OCI-LY3 (cell line): ENCODE results near the gene CRY1.

ENCODE experiments used
- H2AFZ ChIP-seq: fragments of 200-600, 300-600 bp; shearing (Covaris generic); 2 replicates; pipeline ENCODE4 v1.6.0; 2014; ENCODE audit warnings: antibody characterized with exemption, low read depth, low read length
- H3K27ac ChIP-seq: fragments of 200-600, 300-600 bp; sonication (generic); 2 replicates; pipeline ENCODE4 v1.5.1; 2014; ENCODE audit warnings: mild to moderate bottlenecking, low read length, moderate library complexity, mixed read lengths
- H3K27me3 ChIP-seq: fragments of 200-600, 300-600 bp; sonication (generic); 2 replicates; pipeline ENCODE4 v1.6.1; 2014; ENCODE audit warnings: low read depth, low read length, mixed read lengths
- H3K36me3 ChIP-seq: fragments of 200-600, 300-600 bp; sonication (generic); replicated peaks from 2 replicates; pipeline ENCODE3; 2014; ENCODE audit warnings: low read depth, low read length, mixed read lengths
- H3K4me1 ChIP-seq: fragments of 300-600, 200-600 bp; sonication (generic); 2 replicates; pipeline ENCODE4 v1.6.1; 2014; ENCODE audit warnings: low read length, mixed read lengths
- H3K4me2 ChIP-seq: fragments of 200-600, 300-600 bp; sonication (generic); 2 replicates; pipeline ENCODE4 v1.6.1; 2014; ENCODE audit warnings: low read length, mixed read lengths
- H3K4me3 ChIP-seq: fragments of 300-600, 200-600 bp; sonication (generic); 2 replicates; pipeline ENCODE4 v1.5.1; 2014; ENCODE audit warnings: antibody characterized with exemption, mild to moderate bottlenecking, low read length, moderate library complexity
- H3K79me2 ChIP-seq: fragments of 300-600, 200-600 bp; shearing (Covaris generic); 2 replicates; pipeline ENCODE4 v1.6.1; 2014; ENCODE audit warnings: mild to moderate bottlenecking, low read length, mixed read lengths
- H3K9ac ChIP-seq: fragments of 300-600, 200-600 bp; shearing (Covaris generic); 2 replicates; pipeline ENCODE4 v1.6.0; 2014; ENCODE audit warnings: mild to moderate bottlenecking, low read length, moderate library complexity
- H3K9me3 ChIP-seq: fragments of 200-600, 300-600 bp; shearing (Covaris generic); 2 replicates; pipeline ENCODE4 v1.6.1; 2014; ENCODE audit warnings: low read length, mixed read lengths; ENCODE audit not compliant: insufficient read depth
- H4K20me1 ChIP-seq: fragments of 200-600, 300-600 bp; sonication (generic); 2 replicates; pipeline ENCODE4 v1.6.1; 2016; ENCODE audit warnings: low read length, mixed read lengths; ENCODE audit not compliant: insufficient read depth
- EZH2phosphoT487 ChIP-seq: fragments of 200-600 bp; shearing (Covaris generic); IDR thresholded peaks from 2 replicates; pipeline ENCODE4 v1.6.1; 2018; ENCODE audit warnings: antibody characterized with exemption, mixed run types, low read depth
- TF ChIP-seq, protein P1 (sequence below): fragments of 200-600, 300-600 bp; sonication (generic); IDR thresholded peaks from 2 replicates; pipeline ENCODE4 v1.5.1; 2014; ENCODE audit warnings: antibody characterized with exemption, low read length, low read depth

CRY1 gene

DNA sequence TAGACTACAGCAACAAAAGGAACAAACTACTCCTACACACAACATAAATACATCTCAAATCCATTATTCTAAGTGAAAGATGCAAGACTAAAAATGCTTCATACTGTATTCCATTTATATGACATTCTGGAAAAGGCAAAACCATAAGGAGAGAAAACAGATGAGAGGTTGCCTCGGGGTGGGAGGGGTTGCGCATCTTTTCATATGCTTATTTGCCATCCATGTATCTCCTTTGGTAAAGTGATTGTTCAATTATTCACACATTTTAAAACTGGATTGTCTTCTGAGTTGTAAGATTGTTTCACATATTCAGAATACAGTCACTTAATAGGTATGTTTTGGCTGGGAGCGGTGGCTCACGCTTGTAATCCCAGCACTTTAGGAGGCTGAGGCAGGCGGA lies 142.8 kb downstream of the CRY1 start:
- Histone ChIP-seq H3K36me3 (no peaks in the 10 kb centered on the region), H3K4me1 (no peaks in the 10 kb centered on the region), H3K4me2 (no peak overlapping the region), H3K27me3 (no peaks in the 10 kb centered on the region), H2AFZ (no peak overlapping the region), H3K27ac (no peak overlapping the region), H3K79me2 (no peaks in the 10 kb centered on the region), H4K20me1 (no peaks in the 10 kb centered on the region), H3K4me3 (no peak overlapping the region), H3K9me3 (peaks cover 23% of the 10 kb centered on the region; the same call in 1 of the 2 replicates), H3K9ac (no peak overlapping the region)
- no peak for TF ChIP-seq EZH2phosphoT487
- TF ChIP-seq, protein P1, sequence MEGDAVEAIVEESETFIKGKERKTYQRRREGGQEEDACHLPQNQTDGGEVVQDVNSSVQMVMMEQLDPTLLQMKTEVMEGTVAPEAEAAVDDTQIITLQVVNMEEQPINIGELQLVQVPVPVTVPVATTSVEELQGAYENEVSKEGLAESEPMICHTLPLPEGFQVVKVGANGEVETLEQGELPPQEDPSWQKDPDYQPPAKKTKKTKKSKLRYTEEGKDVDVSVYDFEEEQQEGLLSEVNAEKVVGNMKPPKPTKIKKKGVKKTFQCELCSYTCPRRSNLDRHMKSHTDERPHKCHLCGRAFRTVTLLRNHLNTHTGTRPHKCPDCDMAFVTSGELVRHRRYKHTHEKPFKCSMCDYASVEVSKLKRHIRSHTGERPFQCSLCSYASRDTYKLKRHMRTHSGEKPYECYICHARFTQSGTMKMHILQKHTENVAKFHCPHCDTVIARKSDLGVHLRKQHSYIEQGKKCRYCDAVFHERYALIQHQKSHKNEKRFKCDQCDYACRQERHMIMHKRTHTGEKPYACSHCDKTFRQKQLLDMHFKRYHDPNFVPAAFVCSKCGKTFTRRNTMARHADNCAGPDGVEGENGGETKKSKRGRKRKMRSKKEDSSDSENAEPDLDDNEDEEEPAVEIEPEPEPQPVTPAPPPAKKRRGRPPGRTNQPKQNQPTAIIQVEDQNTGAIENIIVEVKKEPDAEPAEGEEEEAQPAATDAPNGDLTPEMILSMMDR = no peak

GRCh38 chr12:106947461-106947860 lies 145.9 kb downstream of the CRY1 start:
- Histone ChIP-seq H3K79me2 (no peaks in the 10 kb centered on the region), H3K36me3 (no peaks in the 10 kb centered on the region), H3K4me2 (no peak overlapping the region), H3K9me3 (peaks cover 27% of the 10 kb centered on the region; the same call in 1 of the 2 replicates), H3K27ac (no peak overlapping the region), H3K27me3 (no peaks in the 10 kb centered on the region), H4K20me1 (no peaks in the 10 kb centered on the region), H3K4me3 (no peak overlapping the region), H2AFZ (no peak overlapping the region), H3K9ac (no peak overlapping the region), H3K4me1 (no peaks in the 10 kb centered on the region)
- TF ChIP-seq, protein P1 = no peak
- TF ChIP-seq EZH2phosphoT487 = no peak

- Histone ChIP-seq H3K4me2 (no peak overlapping the region), H3K9me3 (peaks cover 27% of the 10 kb centered on the region; the same call in 1 of the 2 replicates), H3K4me1 (no peaks in the 10 kb centered on the region), H3K36me3 (no peaks in the 10 kb centered on the region), H3K9ac (no peak overlapping the region), H3K27me3 (no peaks in the 10 kb centered on the region), H3K79me2 (no peaks in the 10 kb centered on the region), H3K4me3 (no peak overlapping the region), H3K27ac (no peak overlapping the region), H2AFZ (no peak overlapping the region), H4K20me1 (no peaks in the 10 kb centered on the region)
- TF ChIP-seq, protein P1 = no peak
- TF ChIP-seq EZH2phosphoT487 = no peak
These were observed 148.0 kb downstream of the CRY1 start for GRCh38 chr12:106945261-106945851.

DNA sequence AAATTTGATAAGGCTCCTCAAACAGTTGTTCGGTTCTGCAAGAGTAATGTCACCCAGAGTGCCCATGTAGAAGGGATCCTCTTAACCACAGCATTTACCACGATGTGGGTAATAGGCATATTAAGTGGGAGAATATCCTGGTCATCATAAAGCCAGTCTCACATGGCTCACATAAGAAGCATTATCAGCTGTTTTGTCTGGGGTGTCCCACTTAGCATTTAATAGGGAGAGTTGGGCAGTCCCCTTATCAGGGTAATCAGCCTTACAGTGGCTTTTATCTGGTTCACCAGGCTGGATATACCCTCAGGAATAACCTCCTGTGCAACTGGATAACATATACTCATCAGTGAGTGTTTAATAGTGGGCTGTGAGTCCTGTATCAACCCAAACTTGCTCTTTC lies 150.6 kb downstream of the CRY1 start:
- Histone ChIP-seq H4K20me1 (no peaks in the 10 kb centered on the region), H3K4me3 (no peak overlapping the region), H3K79me2 (no peaks in the 10 kb centered on the region), H3K9ac (no peak overlapping the region), H3K36me3 (no peaks in the 10 kb centered on the region), H2AFZ (no peak overlapping the region), H3K27me3 (no peaks in the 10 kb centered on the region), H3K27ac (no peak overlapping the region), H3K4me2 (no peak overlapping the region), H3K9me3 (peaks cover 8% of the 10 kb centered on the region; the same call in 1 of the 2 replicates), H3K4me1 (no peaks in the 10 kb centered on the region)
- TF ChIP-seq, protein P1 = no peak
- TF ChIP-seq EZH2phosphoT487 = no peak
